ENCODE data around the gene UPP1. TPM values are rescaled to one million over a fixed set of nuclear protein-coding genes. Genes with fewer than 3 reads are reported as not detected.
"Not testable (repeated sequence)": the region's sequence is repeated elsewhere in the genome, so short reads cannot be mapped to it uniquely, and the experiment has no call there.

UPP1 gene
- total and polyA plus RNA-seq, 5 donors from 2014 or later, result 66.6 to 123 (median 106) TPM

DNA sequence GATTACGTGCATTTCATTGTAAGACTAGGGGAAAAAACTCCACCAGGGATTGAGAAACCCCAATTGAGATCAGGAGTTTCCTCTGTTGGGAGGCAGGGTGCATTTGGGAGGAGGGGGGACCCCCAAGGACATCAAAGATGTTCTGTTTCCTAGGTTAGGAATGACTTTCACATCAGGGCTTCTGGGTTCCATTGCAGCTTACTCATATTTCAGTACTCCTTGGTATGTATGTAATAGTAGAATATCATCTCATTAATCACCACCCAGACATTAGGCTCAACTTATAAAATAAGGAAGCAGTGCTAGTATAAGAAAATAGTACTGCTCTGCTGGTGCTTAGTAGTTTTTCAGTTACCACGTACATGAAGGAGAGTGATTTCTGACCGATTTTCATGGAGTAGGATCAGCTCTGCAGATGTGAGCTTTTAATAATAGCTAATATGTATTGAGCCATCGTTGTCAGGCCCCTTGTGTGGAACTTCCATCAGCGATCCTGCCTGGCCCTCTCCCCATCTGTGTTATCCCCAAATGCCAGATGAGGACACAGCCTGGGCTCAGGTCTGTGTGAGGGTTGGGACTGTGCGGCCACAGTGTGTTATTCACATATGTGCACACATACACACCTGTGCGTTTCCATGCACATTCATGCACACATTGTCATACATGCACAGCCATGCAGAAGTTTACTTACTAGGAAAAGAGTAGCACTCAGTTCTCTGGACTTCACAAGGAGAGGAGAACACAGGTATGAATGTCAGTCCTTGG, 23.5 kb downstream of the UPP1 start:
- no peak overlapping the region for H3K27ac Mint-ChIP-seq
- DNase-seq, result no peak
- no peak overlapping the region for H3K4me3 Mint-ChIP-seq
- H3K27me3 Mint-ChIP-seq, result peaks cover 4% of the 10 kb centered on the region
- ATAC-seq (ENCODE audit: low read depth in 2 of 2), result no peak
- Histone ChIP-seq H3K4me1 (ENCODE audit: control insufficient read depth, insufficient read depth, low read length, poor library complexity, severe bottlenecking) (peaks cover 10% of the 10 kb centered on the region), H3K27me3 (ENCODE audit: control insufficient read depth, insufficient read depth, low read length) (peaks cover 1% of the 10 kb centered on the region), H3K9me3 (ENCODE audit: control insufficient read depth in 2 of 2, low read length in 2 of 2) (no peaks in the 10 kb centered on the region), H3K36me3 (ENCODE audit: control insufficient read depth, insufficient read depth, low read length) (peaks cover 16% of the 10 kb centered on the region), H3K4me3 (ENCODE audit: low read depth, low read length) (no peak overlapping the region), H3K27ac (ENCODE audit: insufficient read depth, low read length, poor library complexity, severe bottlenecking) (no peak overlapping the region)
- H3K4me1 Mint-ChIP-seq, result peaks cover 4 to 18% (median 10%) of the 10 kb centered on the region in 4 donors
- H3K36me3 Mint-ChIP-seq, result peaks cover 19% of the 10 kb centered on the region
- no peaks in the 10 kb centered on the region for H3K9me3 Mint-ChIP-seq

GRCh38 chr7:48113275-48113674, 24.2 kb downstream of the UPP1 start:
- Mint-ChIP-seq H3K36me3 (peaks cover 14% of the 10 kb centered on the region), H3K9me3 (no peaks in the 10 kb centered on the region), H3K27ac (no peak overlapping the region), H3K27me3 (peaks cover 4% of the 10 kb centered on the region), H3K4me3 (no peak overlapping the region), H3K4me1 (peaks cover 4 to 18% (median 10%) of the 10 kb centered on the region in 4 donors)
- Histone ChIP-seq H3K9me3 (ENCODE audit: control insufficient read depth in 2 of 2, low read length in 2 of 2) (no peaks in the 10 kb centered on the region), H3K36me3 (ENCODE audit: control insufficient read depth, insufficient read depth, low read length) (peaks cover 9% of the 10 kb centered on the region), H3K27ac (ENCODE audit: insufficient read depth, low read length, poor library complexity, severe bottlenecking) (no peak overlapping the region), H3K4me3 (ENCODE audit: low read depth, low read length) (no peak overlapping the region), H3K4me1 (ENCODE audit: control insufficient read depth, insufficient read depth, low read length, poor library complexity, severe bottlenecking) (peaks cover 10% of the 10 kb centered on the region), H3K27me3 (ENCODE audit: control insufficient read depth, insufficient read depth, low read length) (peaks cover 1% of the 10 kb centered on the region)
- DNase-seq (no peak), ATAC-seq (ENCODE audit: low read depth in 2 of 2) (no peak)

DNA sequence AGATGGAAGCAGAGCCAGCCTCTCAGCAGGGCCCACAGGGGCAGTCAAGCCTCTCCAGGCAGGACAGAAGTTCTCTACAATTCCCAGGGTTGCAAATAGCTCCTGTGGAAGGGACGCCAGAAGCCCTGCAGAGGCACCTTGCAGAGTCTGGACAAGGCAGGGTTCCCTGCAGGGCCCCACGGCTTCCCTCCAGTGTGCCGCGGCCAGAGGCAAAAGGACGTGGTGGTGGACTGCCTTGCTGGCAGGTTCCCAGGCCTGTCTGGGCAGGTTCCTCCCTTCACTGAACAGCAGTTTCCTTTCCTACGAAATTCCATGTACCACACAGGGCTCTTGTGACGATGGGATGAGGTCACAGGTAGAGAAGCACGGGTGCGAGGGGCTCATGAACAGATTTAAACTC, 25.1 kb downstream of the UPP1 start:
- Histone ChIP-seq H3K9me3 (ENCODE audit: control insufficient read depth in 2 of 2, low read length in 2 of 2) (no peaks in the 10 kb centered on the region), H3K36me3 (ENCODE audit: control insufficient read depth, insufficient read depth, low read length) (peaks cover 1% of the 10 kb centered on the region), H3K27ac (ENCODE audit: insufficient read depth, low read length, poor library complexity, severe bottlenecking) (no peak overlapping the region), H3K27me3 (ENCODE audit: control insufficient read depth, insufficient read depth, low read length) (peaks cover 1% of the 10 kb centered on the region), H3K4me3 (ENCODE audit: low read depth, low read length) (no peak overlapping the region), H3K4me1 (ENCODE audit: control insufficient read depth, insufficient read depth, low read length, poor library complexity, severe bottlenecking) (peaks cover 10% of the 10 kb centered on the region)
- Mint-ChIP-seq H3K9me3 (no peaks in the 10 kb centered on the region), H3K27ac (no peak overlapping the region), H3K27me3 (peaks cover 4% of the 10 kb centered on the region), H3K36me3 (peaks cover 7% of the 10 kb centered on the region), H3K4me3 (no peak overlapping the region), H3K4me1 (peaks cover 4 to 16% (median 10%) of the 10 kb centered on the region in 4 donors)
- no peak for DNase-seq
- ATAC-seq (ENCODE audit: low read depth in 2 of 2), result no peak

- Histone ChIP-seq H3K27me3 (ENCODE audit: control insufficient read depth, insufficient read depth, low read length) (peaks cover 1% of the 10 kb centered on the region), H3K9me3 (ENCODE audit: control insufficient read depth in 2 of 2, low read length in 2 of 2) (no peaks in the 10 kb centered on the region), H3K27ac (ENCODE audit: insufficient read depth, low read length, poor library complexity, severe bottlenecking) (no peak overlapping the region), H3K4me3 (ENCODE audit: low read depth, low read length) (no peak overlapping the region), H3K4me1 (ENCODE audit: control insufficient read depth, insufficient read depth, low read length, poor library complexity, severe bottlenecking) (peaks cover 10% of the 10 kb centered on the region), H3K36me3 (ENCODE audit: control insufficient read depth, insufficient read depth, low read length) (no peaks in the 10 kb centered on the region)
- H3K27me3 Mint-ChIP-seq, result peaks cover 4% of the 10 kb centered on the region
- H3K36me3 Mint-ChIP-seq, result peaks cover 7% of the 10 kb centered on the region
- no peaks in the 10 kb centered on the region for H3K9me3 Mint-ChIP-seq
- H3K27ac Mint-ChIP-seq, result peak overlapping the region in 1 of 3 donors; percentile 26
- DNase-seq (no peak), ATAC-seq (ENCODE audit: low read depth in 2 of 2) (no peak)
- H3K4me1 Mint-ChIP-seq, result peaks cover 4 to 15% (median 10%) of the 10 kb centered on the region in 4 donors
- H3K4me3 Mint-ChIP-seq, result no peak overlapping the region
Measured at GRCh38 chr7:48114589-48114988, 25.5 kb downstream of the UPP1 start.

GRCh38 chr7:48116043-48116442, 27.0 kb downstream of the UPP1 start:
- Mint-ChIP-seq H3K4me1 (peaks cover 0 to 4% (median 0%) of the 10 kb centered on the region in 4 donors), H3K9me3 (no peaks in the 10 kb centered on the region)

GRCh38 chr7:48118041-48118440, 29.0 kb downstream of the UPP1 start:
- no peaks in the 10 kb centered on the region for H3K4me1 Mint-ChIP-seq
- no peak overlapping the region for H3K4me3 Mint-ChIP-seq
- peaks cover 0 to 8% (median 0%) of the 10 kb centered on the region in 7 donors for H3K9me3 Mint-ChIP-seq
- Histone ChIP-seq H3K4me3 (ENCODE audit: low read depth, low read length) (no peak overlapping the region), H3K27ac (ENCODE audit: insufficient read depth, low read length, poor library complexity, severe bottlenecking) (no peak overlapping the region), H3K4me1 (ENCODE audit: control insufficient read depth, insufficient read depth, low read length, poor library complexity, severe bottlenecking) (no peaks in the 10 kb centered on the region), H3K9me3 (ENCODE audit: control insufficient read depth in 2 of 2, low read length in 2 of 2) (no peaks in the 10 kb centered on the region), H3K27me3 (ENCODE audit: control insufficient read depth, insufficient read depth, low read length) (peaks cover 1% of the 10 kb centered on the region), H3K36me3 (ENCODE audit: control insufficient read depth, insufficient read depth, low read length) (no peaks in the 10 kb centered on the region)
- ATAC-seq (ENCODE audit: low read depth in 2 of 2) (no peak), DNase-seq (no peak)
- H3K27ac Mint-ChIP-seq, result no peak overlapping the region
- peaks cover 4% of the 10 kb centered on the region for H3K27me3 Mint-ChIP-seq
- H3K36me3 Mint-ChIP-seq, result no peaks in the 10 kb centered on the region

More at GRCh38 chr7:48116043-48116442, 27.0 kb downstream of the UPP1 start:
- Histone ChIP-seq H3K27me3 (ENCODE audit: control insufficient read depth, insufficient read depth, low read length) (peaks cover 1% of the 10 kb centered on the region), H3K9me3 (ENCODE audit: control insufficient read depth in 2 of 2, low read length in 2 of 2) (no peaks in the 10 kb centered on the region), H3K36me3 (ENCODE audit: control insufficient read depth, insufficient read depth, low read length) (no peaks in the 10 kb centered on the region), H3K4me3 (ENCODE audit: low read depth, low read length) (no peak overlapping the region), H3K27ac (ENCODE audit: insufficient read depth, low read length, poor library complexity, severe bottlenecking) (no peak overlapping the region), H3K4me1 (ENCODE audit: control insufficient read depth, insufficient read depth, low read length, poor library complexity, severe bottlenecking) (no peaks in the 10 kb centered on the region)
- Mint-ChIP-seq H3K27ac (no peak overlapping the region), H3K27me3 (peaks cover 4% of the 10 kb centered on the region), H3K36me3 (no peaks in the 10 kb centered on the region), H3K4me3 (no peak overlapping the region)
- DNase-seq (no peak), ATAC-seq (ENCODE audit: low read depth in 2 of 2) (no peak)

GRCh38 chr7:48120536-48120935, 31.5 kb downstream of the UPP1 start:
- not testable (repeated sequence) for H3K36me3 ChIP-seq (ENCODE audit: control insufficient read depth, insufficient read depth, low read length); H3K9me3 ChIP-seq (ENCODE audit: control insufficient read depth in 2 of 2, low read length in 2 of 2); H3K4me1 Mint-ChIP-seq; H3K36me3 Mint-ChIP-seq; H3K27me3 Mint-ChIP-seq; H3K4me1 ChIP-seq (ENCODE audit: control insufficient read depth, insufficient read depth, low read length, poor library complexity, severe bottlenecking); ATAC-seq (ENCODE audit: low read depth in 2 of 2); H3K27ac ChIP-seq (ENCODE audit: insufficient read depth, low read length, poor library complexity, severe bottlenecking); H3K27me3 ChIP-seq (ENCODE audit: control insufficient read depth, insufficient read depth, low read length); H3K4me3 ChIP-seq (ENCODE audit: low read depth, low read length); H3K27ac Mint-ChIP-seq; H3K9me3 Mint-ChIP-seq; DNase-seq; H3K4me3 Mint-ChIP-seq

GRCh38 chr7:48126037-48126436, 37.0 kb downstream of the UPP1 start:
- Mint-ChIP-seq H3K4me3 (no peak overlapping the region), H3K36me3 (no peaks in the 10 kb centered on the region), H3K4me1 (no peaks in the 10 kb centered on the region), H3K27ac (no peak overlapping the region), H3K27me3 (peaks cover 22% of the 10 kb centered on the region), H3K9me3 (peaks cover 0 to 15% (median 2%) of the 10 kb centered on the region in 7 donors)
- Histone ChIP-seq H3K36me3 (ENCODE audit: control insufficient read depth, insufficient read depth, low read length) (no peaks in the 10 kb centered on the region), H3K27me3 (ENCODE audit: control insufficient read depth, insufficient read depth, low read length) (peaks cover 6% of the 10 kb centered on the region), H3K9me3 (ENCODE audit: control insufficient read depth in 2 of 2, low read length in 2 of 2) (peaks cover 4% of the 10 kb centered on the region in 2 experiments), H3K27ac (ENCODE audit: insufficient read depth, low read length, poor library complexity, severe bottlenecking) (no peak overlapping the region), H3K4me3 (ENCODE audit: low read depth, low read length) (no peak overlapping the region), H3K4me1 (ENCODE audit: control insufficient read depth, insufficient read depth, low read length, poor library complexity, severe bottlenecking) (no peaks in the 10 kb centered on the region)
- DNase-seq (no peak), ATAC-seq (ENCODE audit: low read depth in 2 of 2) (no peak)
